AG04450 (cell line): ENCODE measurements around the gene TP53AIP1. TPM values are rescaled to one million over a fixed set of nuclear protein-coding genes. Genes with fewer than 3 reads are reported as not detected.

Source experiments
- CTCF ChIA-PET: fragments of 300-600, 350-600 bp; formaldehyde crosslinking; extraction: SDS; loops from one replicate; lab custom pipeline; 2022; ENCODE audit warnings: antibody characterized with exemption, inconsistent platforms; lab: Charles Lee
- POLR2A ChIA-PET: fragments of 350-600 bp; formaldehyde crosslinking; extraction: SDS; loops from one replicate; lab custom pipeline; 2021; ENCODE audit warnings: antibody characterized with exemption, inconsistent platforms; lab: Yijun Ruan, JAX
- DNase-seq: peaks from one replicate; pipeline ENCODE4 v3.0.0-alpha.2; 2011; ENCODE audit warnings: low read depth, low spot score
- H3K27ac ChIP-seq: one replicate; pipeline ENCODE4 v1.5.1; 2012; ENCODE audit warnings: low read depth, low read length, control low read depth
- H3K27me3 ChIP-seq: one replicate; pipeline ENCODE4 v1.6.0; 2012; ENCODE audit warnings: low read length; ENCODE audit not compliant: control insufficient read depth, insufficient read depth
- H3K4me3 ChIP-seq: 2 replicates; pipeline ENCODE4 v1.5.1; 2011; ENCODE audit warnings: mild to moderate bottlenecking, low read depth, low read length, control low read depth
- H3K9me3 ChIP-seq: 2 replicates; pipeline ENCODE4 v1.5.1; 2012; ENCODE audit warnings: low read length; ENCODE audit not compliant: control insufficient read depth, insufficient read depth
- CTCF ChIP-seq: IDR thresholded peaks from 2 replicates; pipeline ENCODE4 v1.5.1; 2011; ENCODE audit warnings: low read depth, low read length, control low read depth, inconsistent platforms
- polyA minus RNA-seq: library from RNA; depleted of rRNA, polyadenylated mRNA; stranded (reverse); fragments of >200 nt; gene quantifications from 2 replicates; pipeline ENCODE4 v1.2.3, GENCODE V29; 2011; rRNA and poly(A)+ RNA removed
- polyA plus RNA-seq: library from polyadenylated mRNA; depleted of rRNA; stranded (reverse); fragments of >200 nt; gene quantifications from 2 replicates; pipeline ENCODE4 v1.2.3, GENCODE V29; 2011; rRNA removed

TP53AIP1 gene, protein sequence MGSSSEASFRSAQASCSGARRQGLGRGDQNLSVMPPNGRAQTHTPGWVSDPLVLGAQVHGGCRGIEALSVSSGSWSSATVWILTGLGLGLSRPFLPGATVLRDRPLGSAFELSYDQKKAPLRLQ
- polyA plus RNA-seq (not detected in 2 replicates), polyA minus RNA-seq (not detected in 2 replicates)

- TF ChIP-seq CTCF = no peak
- ChIA-PET CTCF (interaction anchor here (0.6 to 1.6 kb wide), 3 partner anchors 13 to 57 kb away, joined by 4 to 6 read pairs (median 5); no protein-coding TSS in a partner anchor), POLR2A (no interaction called here)
- Histone ChIP-seq H3K9me3 (peaks cover 4% of the 10 kb centered on the region; the same call in 1 of the 2 replicates), H3K4me3 (no peak within 1 kb of the TSS), H3K27me3 (peaks cover 36% of the 10 kb centered on the region), H3K27ac (no peak within 1 kb of the TSS)
- no peak for DNase-seq
Measured at GRCh38 chr11:128942817-128943427, at the start of gene TP53AIP1. TP53AIP1 (minus strand) TSS chr11:128942871; CDS start chr11:128937818, 5,053 bp downstream.

GRCh38 chr11:128988242-128988970 lies 45.7 kb upstream of the TP53AIP1 start:
- Histone ChIP-seq H3K9me3 (no peaks in the 10 kb centered on the region), H3K4me3 (no peak overlapping the region), H3K27me3 (no peaks in the 10 kb centered on the region), H3K27ac (no peak overlapping the region)
- TF ChIP-seq CTCF = no peak
- CTCF ChIA-PET = interaction anchor here (1.2 kb wide), 1 partner anchor 32 kb away, joined by 5 read pairs; no protein-coding TSS in a partner anchor
- DNase-seq = no peak
- POLR2A ChIA-PET = no interaction called here

DNA sequence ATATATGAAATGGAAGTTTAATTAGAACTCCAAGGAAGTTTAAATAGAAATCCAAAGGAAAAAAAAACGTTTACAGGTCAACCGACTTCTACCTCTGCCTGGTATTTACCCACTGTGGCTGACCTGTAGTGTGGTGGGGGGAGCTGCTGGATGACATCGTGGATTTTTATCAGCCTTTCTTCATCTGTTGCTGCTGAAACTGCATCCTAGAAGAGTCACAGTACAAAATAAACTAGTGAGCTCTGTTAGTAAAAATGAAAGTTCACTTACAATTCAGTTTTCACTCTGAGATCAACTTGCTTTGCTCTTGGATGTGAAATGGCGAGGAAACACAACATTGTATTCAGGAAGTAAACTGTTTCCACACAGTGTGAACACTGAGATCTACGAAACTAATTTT lies 43.2 kb upstream of the TP53AIP1 start:
- POLR2A ChIA-PET = no interaction called here
- H3K9me3 ChIP-seq = no peaks in the 10 kb centered on the region
- no peaks in the 10 kb centered on the region for H3K27me3 ChIP-seq
- no peak for TF ChIP-seq CTCF
- H3K27ac ChIP-seq = no peak overlapping the region
- no peak overlapping the region for H3K4me3 ChIP-seq
- DNase-seq = no peak
- CTCF ChIA-PET = interaction anchor here (1.0 to 1.8 kb wide), 3 partner anchors 29 to 102 kb away, joined by 3 to 6 read pairs (median 3); no protein-coding TSS in a partner anchor

DNA sequence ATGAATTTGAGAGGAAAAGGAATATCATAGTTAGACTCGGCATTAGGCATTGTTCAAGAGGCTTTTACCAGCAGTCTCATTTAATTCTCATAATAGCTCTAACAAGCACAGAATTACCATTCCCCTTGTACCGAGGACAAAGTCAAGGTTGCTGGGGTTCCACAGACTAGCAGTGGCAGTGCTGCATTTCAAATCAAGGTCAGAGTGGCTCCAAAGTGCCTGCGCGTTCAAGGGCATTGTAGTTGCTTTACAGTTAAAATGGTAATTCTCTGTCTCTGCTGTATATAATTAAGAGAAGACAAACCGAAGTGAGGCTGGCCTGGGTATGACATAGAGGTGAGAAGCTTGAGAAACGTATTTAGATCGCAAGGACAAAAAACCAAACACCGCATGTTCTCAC lies 40.4 kb upstream of the TP53AIP1 start:
- CTCF ChIA-PET = no interaction called here
- Histone ChIP-seq H3K4me3 (no peak overlapping the region), H3K9me3 (no peaks in the 10 kb centered on the region), H3K27ac (no peak overlapping the region), H3K27me3 (no peaks in the 10 kb centered on the region)
- POLR2A ChIA-PET = no interaction called here
- TF ChIP-seq CTCF = no peak
- no peak for DNase-seq
